H9 (cell line): ENCODE measurements around the gene PHACTR2. TPM values are rescaled to one million over a fixed set of nuclear protein-coding genes. Genes with fewer than 3 reads are reported as not detected.
"Not testable (repeated sequence)": the region's sequence is repeated elsewhere in the genome, so short reads cannot be mapped to it uniquely, and the experiment has no call there.

Experiments
- DNase-seq: peaks from one replicate; pipeline ENCODE4 v3.0.0-alpha.2; 2017
- H2AFZ ChIP-seq: one replicate; pipeline ENCODE4 v1.6.1; 2013; ENCODE audit warnings: mild to moderate bottlenecking, low read length, control low read depth, moderate library complexity
- H2AK5ac ChIP-seq: 2 replicates; pipeline ENCODE4 v1.6.1; 2013; ENCODE audit warnings: low read length, control low read depth, mixed read lengths; ENCODE audit not compliant: insufficient read length
- H2BK120ac ChIP-seq: one replicate; pipeline ENCODE4 v1.6.1; 2013; ENCODE audit warnings: low read depth, mild to moderate bottlenecking, low read length, control low read depth, inconsistent platforms; ENCODE audit not compliant: poor library complexity, severe bottlenecking
- H2BK12ac ChIP-seq: 2 replicates; pipeline ENCODE4 v1.6.1; 2013; ENCODE audit warnings: low read length, control low read depth, mixed read lengths, low read depth; ENCODE audit not compliant: insufficient read length
- H2BK15ac ChIP-seq: 2 replicates; pipeline ENCODE4 v1.6.1; 2013; ENCODE audit warnings: low read depth, low read length, control low read depth
- H2BK20ac ChIP-seq: one replicate; pipeline ENCODE4 v1.6.1; 2013; ENCODE audit warnings: low read depth, mild to moderate bottlenecking, low read length, control low read depth, inconsistent platforms; ENCODE audit not compliant: poor library complexity, severe bottlenecking
- H2BK5ac ChIP-seq: 2 replicates; pipeline ENCODE4 v1.6.1; 2013; ENCODE audit warnings: low read length, control low read depth, mixed read lengths; ENCODE audit not compliant: insufficient read length
- H3K14ac ChIP-seq: 2 replicates; pipeline ENCODE4 v1.6.1; 2013; ENCODE audit warnings: low read length, control low read depth; ENCODE audit not compliant: insufficient read depth
- H3K18ac ChIP-seq: 2 replicates; pipeline ENCODE4 v1.6.1; 2013; ENCODE audit warnings: low read depth, mild to moderate bottlenecking, mixed read lengths, low read length, control low read depth; ENCODE audit not compliant: insufficient read length
- H3K23ac ChIP-seq: 2 replicates; pipeline ENCODE4 v1.6.1; 2013; ENCODE audit warnings: low read length, control low read depth, mixed read lengths, low read depth; ENCODE audit not compliant: insufficient read length
- H3K23me2 ChIP-seq: 2 replicates; pipeline ENCODE4 v1.6.1; 2013; ENCODE audit warnings: low read depth, mild to moderate bottlenecking, mixed read lengths, low read length, control low read depth; ENCODE audit not compliant: insufficient read length, poor library complexity, severe bottlenecking
- H3K27ac ChIP-seq: 2 replicates; pipeline ENCODE4 v1.5.1; 2013; ENCODE audit warnings: low read length, control low read depth, mixed read lengths, low read depth; ENCODE audit not compliant: insufficient read length
- H3K27me3 ChIP-seq: 2 replicates; pipeline ENCODE4 v1.6.1; 2013; ENCODE audit warnings: low read length, control low read depth, inconsistent platforms; ENCODE audit not compliant: insufficient read depth
- H3K4ac ChIP-seq: 2 replicates; pipeline ENCODE4 v1.6.1; 2013; ENCODE audit warnings: low read depth, mild to moderate bottlenecking, control low read depth, inconsistent platforms, low read length, moderate library complexity
- H3K4me1 ChIP-seq: 2 replicates; pipeline ENCODE4 v1.6.1; 2013; ENCODE audit warnings: low read length, control low read depth, inconsistent platforms; ENCODE audit not compliant: insufficient read depth
- H3K4me2 ChIP-seq: 2 replicates; pipeline ENCODE4 v1.6.1; 2013; ENCODE audit warnings: low read length, control low read depth, mixed read lengths; ENCODE audit not compliant: insufficient read length, insufficient read depth
- H3K56ac ChIP-seq: 2 replicates; pipeline ENCODE4 v1.6.1; 2013; ENCODE audit warnings: low read depth, mild to moderate bottlenecking, mixed read lengths, low read length, control low read depth; ENCODE audit not compliant: insufficient read length
- H3K79me1 ChIP-seq: 2 replicates; pipeline ENCODE4 v1.6.1; 2013; ENCODE audit warnings: low read depth, mild to moderate bottlenecking, moderate library complexity, low read length, control low read depth, inconsistent platforms; ENCODE audit not compliant: insufficient read depth, poor library complexity, severe bottlenecking
- H3K79me2 ChIP-seq: 2 replicates; pipeline ENCODE4 v1.6.1; 2013; ENCODE audit warnings: low read length, control low read depth, inconsistent platforms; ENCODE audit not compliant: insufficient read depth
- H3K9ac ChIP-seq: 2 replicates; pipeline ENCODE4 v1.6.1; 2013; ENCODE audit warnings: low read length, control low read depth, mixed read lengths; ENCODE audit not compliant: insufficient read length; ENCODE audit errors: extremely low read depth
- H3K9me3 ChIP-seq: one replicate; pipeline ENCODE4 v1.6.1; 2013; ENCODE audit warnings: low read depth, low read length, inconsistent platforms; ENCODE audit not compliant: control insufficient read depth
- H3T11ph ChIP-seq: one replicate; pipeline ENCODE4 v1.6.1; 2013; ENCODE audit warnings: mild to moderate bottlenecking, low read length, control low read depth, inconsistent platforms
- H4K20me1 ChIP-seq: one replicate; pipeline ENCODE4 v1.6.1; 2013; ENCODE audit not compliant: control insufficient read depth, insufficient read length, insufficient read depth
- H4K5ac ChIP-seq: 2 replicates; pipeline ENCODE4 v1.6.1; 2013; ENCODE audit warnings: low read depth, mild to moderate bottlenecking, mixed read lengths, low read length, control low read depth; ENCODE audit not compliant: insufficient read length
- H4K8ac ChIP-seq: replicated peaks from 2 replicates; pipeline ENCODE4 v1.6.1; 2013; ENCODE audit warnings: low read length, control low read depth, mixed read lengths, low read depth; ENCODE audit not compliant: insufficient read length
- H4K91ac ChIP-seq: 2 replicates; pipeline ENCODE4 v1.6.1; 2013; ENCODE audit warnings: low read depth, mild to moderate bottlenecking, moderate library complexity, mixed read lengths, low read length, control low read depth; ENCODE audit not compliant: insufficient read length
- H3K27ac Mint-ChIP-seq, 3 experiments: 2 replicates in 2 of 3; 3 replicates in 1 of 3; pipeline ENCODE4 v1.8.0; 2020 to 2021; ENCODE audit warnings: mixed read lengths in 3 of 3, mild to moderate bottlenecking in 1 of 3, moderate library complexity in 1 of 3
- H3K27me3 Mint-ChIP-seq: 2 replicates; pipeline ENCODE4 v1.8.0; 2021; ENCODE audit warnings: low read depth, mild to moderate bottlenecking, moderate library complexity, mixed read lengths
- H3K36me3 Mint-ChIP-seq, 3 experiments: 2 replicates in 2 of 3; 3 replicates in 1 of 3; pipeline ENCODE4 v1.8.0; 2020 to 2021; ENCODE audit warnings: low read depth in 3 of 3, mixed read lengths in 3 of 3; ENCODE audit not compliant: insufficient read depth in 1 of 3
- H3K4me1 Mint-ChIP-seq, 2 experiments: 2 replicates each; pipeline ENCODE4 v1.8.0; 2020; ENCODE audit warnings: mixed read lengths in 2 of 2
- H3K4me3 Mint-ChIP-seq, 2 experiments: 2 replicates in 1 of 2; 3 replicates in 1 of 2; pipeline ENCODE4 v1.8.0; 2020 to 2021; ENCODE audit warnings: mild to moderate bottlenecking in 2 of 2, mixed read lengths in 2 of 2, moderate library complexity in 1 of 2
- H3K9me3 Mint-ChIP-seq, 2 experiments: 2 replicates in 1 of 2; 3 replicates in 1 of 2; pipeline ENCODE4 v1.8.0; 2020; ENCODE audit warnings: mild to moderate bottlenecking in 2 of 2, mixed read lengths in 2 of 2, moderate library complexity in 1 of 2
- CTCF ChIP-seq: fragments of 200-600 bp; sonication (generic); conservative IDR thresholded peaks from 3 replicates; pipeline ENCODE4 v1.8.0; 2021; ENCODE audit warnings: antibody characterized with exemption, mild to moderate bottlenecking
- WGBS: extraction: QIAGEN DNeasy Blood & Tissue Kit; methylation state at CpG from one replicate; pipeline ENCODE4 v1.1.7; 2013; ENCODE audit warnings: missing lambda C conversion rate, low lambda C conversion rate, mixed read lengths; ENCODE audit not compliant: insufficient read length; ENCODE audit errors: extremely low coverage; 5-methylcytosine and 5-hydroxymethylcytosine counted together
- total RNA-seq: library from RNA; stranded (reverse); gene quantifications from 2 replicates; pipeline ENCODE4 v1.2.1, GENCODE V29; 2021

Gene PHACTR2
- total RNA-seq, 1 experiment from 2014 or later: 131 TPM

- H3K79me1 ChIP-seq: peaks cover 4% of the 10 kb centered on the region
- no peaks in the 10 kb centered on the region for H4K20me1 ChIP-seq
- H2AFZ ChIP-seq: no peak overlapping the region
- no peaks in the 10 kb centered on the region for H3K9me3 ChIP-seq
- no peak for TF ChIP-seq CTCF
- H3K27ac Mint-ChIP-seq: no peak overlapping the region
- H3K27me3 ChIP-seq: no peaks in the 10 kb centered on the region
- H3K27me3 Mint-ChIP-seq: no peaks in the 10 kb centered on the region
- H3K18ac ChIP-seq: no peak overlapping the region
- no peaks in the 10 kb centered on the region for H3K4me1 ChIP-seq
- peaks cover 10 to 14% of the 10 kb centered on the region in 2 experiments for H3K4me1 Mint-ChIP-seq
- no peak overlapping the region for H3K4me2 ChIP-seq
- no peak overlapping the region for H4K5ac ChIP-seq
- no peak overlapping the region for H3K9ac ChIP-seq
- no peak overlapping the region for H2BK20ac ChIP-seq
- H3K36me3 Mint-ChIP-seq: peaks cover 46 to 62% (median 56%) of the 10 kb centered on the region in 3 experiments
- H3K23me2 ChIP-seq: peaks cover 4% of the 10 kb centered on the region
- no peak for DNase-seq
- no peak overlapping the region for H2BK5ac ChIP-seq
- no CpG with 5 or more reads among the region's 5 CpGs for WGBS
- no peak overlapping the region for H3T11ph ChIP-seq
- peaks cover 9% of the 10 kb centered on the region; the same call in 1 of the 2 replicates for H3K79me2 ChIP-seq
- H2AK5ac ChIP-seq: no peak overlapping the region
- no peaks in the 10 kb centered on the region for H3K9me3 Mint-ChIP-seq
- no peak overlapping the region for H3K14ac ChIP-seq
- H3K56ac ChIP-seq: no peak overlapping the region
- H3K4me3 Mint-ChIP-seq: peak overlapping the region in 1 of 2 experiments; percentile 25; a peak in 2 of 5 replicates
- H3K23ac ChIP-seq: no peak overlapping the region
- no peak overlapping the region for H3K4ac ChIP-seq
- H2BK12ac ChIP-seq: no peak overlapping the region
- H3K27ac ChIP-seq: no peak overlapping the region
- H4K8ac ChIP-seq: no peak overlapping the region
- no peak overlapping the region for H4K91ac ChIP-seq
- H2BK15ac ChIP-seq: no peak overlapping the region
- H2BK120ac ChIP-seq: no peak overlapping the region
Observed at GRCh38 chr6:143845033-143845432, 167.3 kb downstream of the PHACTR2 start.

GRCh38 chr6:143851706-143852105 lies 173.9 kb downstream of the PHACTR2 start:
- H3K36me3 Mint-ChIP-seq: peaks cover 86 to 97% (median 93%) of the 10 kb centered on the region in 3 experiments
- H3K27ac Mint-ChIP-seq, H3K4me3 Mint-ChIP-seq, H3K79me2 ChIP-seq, H2BK120ac ChIP-seq, H4K91ac ChIP-seq, H2BK15ac ChIP-seq, H3T11ph ChIP-seq, H3K23ac ChIP-seq, H3K18ac ChIP-seq, H3K9ac ChIP-seq, H3K27me3 Mint-ChIP-seq, H2AK5ac ChIP-seq, H3K4me1 ChIP-seq, H2BK20ac ChIP-seq, H3K9me3 ChIP-seq, H2AFZ ChIP-seq, H3K79me1 ChIP-seq, H2BK5ac ChIP-seq, H4K8ac ChIP-seq, H3K4me1 Mint-ChIP-seq, DNase-seq, H3K4me2 ChIP-seq, H3K27ac ChIP-seq, H3K4ac ChIP-seq, H3K27me3 ChIP-seq, H3K14ac ChIP-seq, H4K5ac ChIP-seq, H3K56ac ChIP-seq, H2BK12ac ChIP-seq, H4K20me1 ChIP-seq, H3K23me2 ChIP-seq: not testable (repeated sequence)
- WGBS: no CpG with 5 or more reads among the region's 3 CpGs
- H3K9me3 Mint-ChIP-seq: peaks cover 9 to 10% of the 10 kb centered on the region in 2 experiments; a peak in 4 of 5 replicates
